ENCODE results near the gene PLA2G2C.

PLA2G2C gene

DNA sequence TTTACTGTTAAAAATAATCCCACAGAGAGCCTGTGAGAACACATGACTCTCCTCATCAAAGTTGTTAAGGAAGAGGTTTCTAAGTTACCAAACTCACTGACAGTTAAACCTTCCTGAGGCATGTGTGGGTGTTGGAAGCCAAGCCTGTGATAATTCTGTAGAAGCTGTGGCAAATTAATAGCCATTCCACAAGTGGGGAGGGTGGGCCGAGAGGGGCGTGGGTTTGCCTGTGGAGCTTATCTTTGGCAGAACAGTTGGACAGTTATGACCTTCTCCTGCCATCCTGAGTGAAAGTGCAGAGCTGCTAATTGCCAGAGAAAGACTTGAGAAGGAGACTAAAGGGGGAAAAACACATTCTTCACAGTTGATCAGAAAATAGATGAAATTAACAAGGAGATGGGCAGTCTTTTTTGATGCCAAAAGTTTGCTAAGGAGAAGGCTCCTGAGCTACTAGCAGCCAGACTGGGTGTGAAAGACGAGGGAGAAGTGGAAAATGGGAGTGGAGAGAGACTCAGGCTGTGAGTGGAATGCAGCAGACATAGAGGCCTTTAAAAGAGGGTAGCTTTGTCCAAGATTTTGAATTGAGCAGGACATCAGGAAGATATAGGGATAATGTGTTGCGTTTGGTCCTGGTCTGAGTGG is 1.6 kb upstream of the PLA2G2C start:
- TF ChIP-seq L3MBTL2 (conservative IDR thresholded peaks at IDR 0.05) (no peak), FOXA1 (IDR thresholded peaks at IDR 0.05) (no peak), PKNOX1 (IDR thresholded peaks at IDR 0.05) (no peak)
- POLR2A ChIA-PET: no interaction called here
- DNase-seq (ENCODE audit: extremely low spot score): no peak
- CTCF ChIA-PET: interaction anchor here (0.6 kb wide), 1 partner anchor 25 kb away, joined by 4 read pairs; no protein-coding TSS in a partner anchor

- ChIA-PET CTCF (interaction anchor here (0.6 kb wide), 1 partner anchor 25 kb away, joined by 4 read pairs; no protein-coding TSS in a partner anchor), POLR2A (no interaction called here)
- TF ChIP-seq FOXM1 (IDR thresholded peaks at IDR 0.05; ENCODE audit: borderline replicate concordance) (no peak), SP1 (IDR thresholded peaks at IDR 0.05) (no peak), HDGF (IDR thresholded peaks at IDR 0.05; ENCODE audit: borderline replicate concordance) (no peak), CTBP1 (IDR thresholded peaks at IDR 0.05; ENCODE audit: borderline replicate concordance) (no peak), TARDBP (IDR thresholded peaks at IDR 0.05) (no peak), PKNOX1 (IDR thresholded peaks at IDR 0.05) (no peak), BHLHE40 (IDR thresholded peaks at IDR 0.05; ENCODE audit: borderline replicate concordance) (no peak)
- DNase-seq (ENCODE audit: extremely low spot score): no peak
Observed at GRCh38 chr1:20187103-20187812, 940 bp upstream of the PLA2G2C start.

- DNase-seq (ENCODE audit: extremely low spot score): no peak
- TF ChIP-seq LEF1 (IDR thresholded peaks at IDR 0.05; ENCODE audit: borderline replicate concordance) (no peak), ELF4 (IDR thresholded peaks at IDR 0.05) (no peak), TARDBP (IDR thresholded peaks at IDR 0.05) (no peak), ARNT (IDR thresholded peaks at IDR 0.05) (no peak), BHLHE40 (IDR thresholded peaks at IDR 0.05; ENCODE audit: borderline replicate concordance) (no peak), CTBP1 (IDR thresholded peaks at IDR 0.05; ENCODE audit: borderline replicate concordance) (no peak), PKNOX1 (IDR thresholded peaks at IDR 0.05) (no peak), FOXM1 (IDR thresholded peaks at IDR 0.05; ENCODE audit: borderline replicate concordance) (no peak)
- ChIA-PET CTCF (no interaction called here), POLR2A (no interaction called here)
Observed at GRCh38 chr1:20184997-20185833, 1.1 kb downstream of the PLA2G2C start.

GRCh38 chr1:20184481-20184900 is 1.8 kb downstream of the PLA2G2C start:
- ChIA-PET POLR2A (no interaction called here), CTCF (no interaction called here)
- no peak for DNase-seq (ENCODE audit: extremely low spot score)
- TF ChIP-seq BHLHE40 (IDR thresholded peaks at IDR 0.05; ENCODE audit: borderline replicate concordance) (no peak), PKNOX1 (IDR thresholded peaks at IDR 0.05) (no peak), ZNF384 (IDR thresholded peaks at IDR 0.05) (no peak)

GRCh38 chr1:20183616-20184271 is 2.6 kb downstream of the PLA2G2C start:
- ChIA-PET POLR2A (no interaction called here), CTCF (interaction anchor here (0.6 kb wide), 1 partner anchor 658 kb away, joined by 3 read pairs; no protein-coding TSS in a partner anchor)
- no peak for DNase-seq (ENCODE audit: extremely low spot score)
- TF ChIP-seq CTBP1 (IDR thresholded peaks at IDR 0.05; ENCODE audit: borderline replicate concordance): no peak
- no peak for TF ChIP-seq SUZ12 (IDR thresholded peaks at IDR 0.05)
- TF ChIP-seq ELF4 (IDR thresholded peaks at IDR 0.05): no peak
- no peak for TF ChIP-seq ZNF384 (IDR thresholded peaks at IDR 0.05)
- TF ChIP-seq L3MBTL2 (conservative IDR thresholded peaks at IDR 0.05): no peak
- TF ChIP-seq FOXK2 (IDR thresholded peaks at IDR 0.05): no peak
- no peak for TF ChIP-seq FOXA1 (IDR thresholded peaks at IDR 0.05)

DNA sequence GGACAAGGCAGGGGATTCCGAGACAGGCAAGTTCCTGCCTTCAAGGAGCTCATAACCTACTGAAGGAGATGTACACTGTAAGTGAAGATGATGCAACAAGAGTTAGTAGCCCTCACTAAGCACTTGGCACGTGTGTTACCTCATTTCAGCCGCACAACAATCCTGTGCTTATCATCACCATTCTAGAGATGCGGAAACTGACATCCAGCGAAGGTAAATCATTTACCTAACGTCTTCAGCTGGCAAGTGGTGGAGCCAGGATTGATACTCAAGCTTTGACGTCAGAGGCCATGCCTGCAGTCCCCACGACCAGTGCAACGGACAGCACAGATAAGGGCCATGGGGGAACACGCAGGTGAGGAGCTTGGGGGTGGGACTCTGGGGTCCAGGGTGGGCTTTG is 3.3 kb downstream of the PLA2G2C start:
- DNase-seq (ENCODE audit: extremely low spot score): no peak
- TF ChIP-seq SUZ12 (IDR thresholded peaks at IDR 0.05) (no peak), FOXM1 (IDR thresholded peaks at IDR 0.05; ENCODE audit: borderline replicate concordance) (no peak), ZNF384 (IDR thresholded peaks at IDR 0.05) (no peak), FOXA1 (IDR thresholded peaks at IDR 0.05) (no peak), HDGF (IDR thresholded peaks at IDR 0.05; ENCODE audit: borderline replicate concordance) (no peak), BHLHE40 (IDR thresholded peaks at IDR 0.05; ENCODE audit: borderline replicate concordance) (no peak), NFRKB (IDR thresholded peaks at IDR 0.05) (no peak), SP1 (IDR thresholded peaks at IDR 0.05) (no peak), LEF1 (IDR thresholded peaks at IDR 0.05; ENCODE audit: borderline replicate concordance) (no peak), FOXK2 (IDR thresholded peaks at IDR 0.05) (no peak), ELF4 (IDR thresholded peaks at IDR 0.05) (no peak), TARDBP (IDR thresholded peaks at IDR 0.05) (no peak), ARNT (IDR thresholded peaks at IDR 0.05) (no peak), CTBP1 (IDR thresholded peaks at IDR 0.05; ENCODE audit: borderline replicate concordance) (no peak), PKNOX1 (IDR thresholded peaks at IDR 0.05) (no peak), L3MBTL2 (conservative IDR thresholded peaks at IDR 0.05) (no peak)
- ChIA-PET POLR2A (no interaction called here), CTCF (interaction anchor here (0.6 kb wide), 1 partner anchor 658 kb away, joined by 3 read pairs; no protein-coding TSS in a partner anchor)
